Ectodermal cell (in vitro differentiated cells): ENCODE measurements around the gene CECR2.

Experiments used
- H3K27ac ChIP-seq: 2 replicates; pipeline ENCODE4 v1.7.0; 2013; ENCODE audit warnings: mild to moderate bottlenecking, low read depth, low read length; ENCODE audit not compliant: insufficient read depth, poor library complexity, severe bottlenecking
- H3K27me3 ChIP-seq: 2 replicates; pipeline ENCODE4 v1.7.0; 2013; ENCODE audit warnings: mild to moderate bottlenecking, low read length; ENCODE audit not compliant: insufficient read depth, control insufficient read depth, poor library complexity, severe bottlenecking
- H3K36me3 ChIP-seq: one replicate; pipeline ENCODE4 v1.7.0; 2013; ENCODE audit warnings: low read length; ENCODE audit not compliant: control insufficient read depth, insufficient read depth
- H3K4me1 ChIP-seq: one replicate; pipeline ENCODE4 v1.7.0; 2013; ENCODE audit warnings: low read length; ENCODE audit not compliant: control insufficient read depth, insufficient read depth
- H3K4me3 ChIP-seq: 2 replicates; pipeline ENCODE4 v1.7.0; 2013; ENCODE audit warnings: low read depth, low read length, control low read depth; ENCODE audit not compliant: insufficient read depth
- H3K9me3 ChIP-seq: 2 replicates; pipeline ENCODE4 v1.7.0; 2013; ENCODE audit warnings: mild to moderate bottlenecking, low read length, moderate library complexity; ENCODE audit not compliant: control insufficient read depth
- WGBS, 2 experiments: methylation state at CpG; one replicate each; pipeline ENCODE4 v1.1.7; 2013; ENCODE audit warnings: missing lambda C conversion rate in 2 of 2; 5-methylcytosine and 5-hydroxymethylcytosine counted together

Gene CECR2

DNA sequence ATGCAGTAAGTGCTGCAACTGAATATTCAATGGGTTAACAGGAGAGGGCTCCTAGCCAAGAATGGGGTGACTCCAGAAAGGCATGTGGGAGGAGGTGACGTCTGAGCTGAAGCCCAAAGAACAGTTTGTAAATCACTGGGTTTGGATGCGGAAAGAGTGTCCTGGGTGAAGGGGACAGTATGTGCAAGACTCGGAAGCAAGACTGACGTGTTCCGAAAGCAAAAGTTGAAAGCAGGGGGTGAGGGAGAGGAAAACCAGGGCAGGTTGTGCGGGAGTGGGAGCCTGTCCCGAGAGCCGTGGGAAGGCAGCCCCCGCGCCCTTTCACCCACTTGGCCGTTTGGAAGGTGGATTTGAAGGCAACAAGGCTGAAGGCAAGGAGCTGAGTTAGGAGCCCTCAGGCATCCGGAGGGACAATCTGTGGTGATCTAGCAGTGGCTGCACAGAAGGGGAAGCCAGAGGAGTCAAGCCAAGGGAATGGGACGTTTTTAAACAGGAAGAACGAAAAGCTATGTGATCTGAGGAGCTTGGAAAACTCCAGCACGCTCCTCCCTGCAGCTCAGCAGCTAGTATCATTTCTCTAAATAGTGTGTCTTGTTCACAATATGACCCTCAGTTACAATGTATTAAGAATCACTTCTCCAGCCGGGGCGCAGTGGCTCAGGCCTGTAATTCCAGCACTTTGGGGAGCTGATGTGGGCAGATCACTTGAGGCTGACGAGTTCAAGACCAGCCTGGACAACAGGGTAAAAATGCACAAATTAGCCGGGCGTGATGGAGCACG, 201.8 kb downstream of the CECR2 start:
- Histone ChIP-seq H3K27ac (no peak overlapping the region), H3K4me3 (no peak overlapping the region), H3K36me3 (no peaks in the 10 kb centered on the region), H3K27me3 (no peaks in the 10 kb centered on the region), H3K4me1 (peaks cover 8% of the 10 kb centered on the region), H3K9me3 (no peaks in the 10 kb centered on the region)
- WGBS, 2 experiments, result 86 to 87% methylated on average over 21 of the region's 21 CpGs

GRCh38 chr22:17575151-17575550, 205.9 kb downstream of the CECR2 start:
- Histone ChIP-seq H3K4me3 (no peak overlapping the region), H3K4me1 (peaks cover 2% of the 10 kb centered on the region), H3K27ac (no peak overlapping the region), H3K9me3 (no peaks in the 10 kb centered on the region), H3K36me3 (no peaks in the 10 kb centered on the region), H3K27me3 (no peaks in the 10 kb centered on the region)
- WGBS, 2 experiments, result 96 to 100% methylated on average over 3 to 5 of the region's 5 CpGs

GRCh38 chr22:17575681-17576080, 206.4 kb downstream of the CECR2 start:
- H3K9me3 ChIP-seq, result no peaks in the 10 kb centered on the region
- no peak overlapping the region for H3K27ac ChIP-seq
- no peak overlapping the region for H3K4me3 ChIP-seq
- WGBS, 2 experiments, result 90 to 92% methylated on average over 4 of the region's 4 CpGs
- H3K36me3 ChIP-seq, result no peaks in the 10 kb centered on the region
- H3K27me3 ChIP-seq, result no peaks in the 10 kb centered on the region
- H3K4me1 ChIP-seq, result peaks cover 4% of the 10 kb centered on the region

GRCh38 chr22:17576470-17576869, 207.2 kb downstream of the CECR2 start:
- 81 to 83% methylated on average over 6 of the region's 6 CpGs for WGBS, 2 experiments
- Histone ChIP-seq H3K9me3 (no peaks in the 10 kb centered on the region), H3K36me3 (no peaks in the 10 kb centered on the region), H3K4me3 (no peak overlapping the region), H3K27me3 (no peaks in the 10 kb centered on the region), H3K27ac (no peak overlapping the region), H3K4me1 (peaks cover 9% of the 10 kb centered on the region)

DNA sequence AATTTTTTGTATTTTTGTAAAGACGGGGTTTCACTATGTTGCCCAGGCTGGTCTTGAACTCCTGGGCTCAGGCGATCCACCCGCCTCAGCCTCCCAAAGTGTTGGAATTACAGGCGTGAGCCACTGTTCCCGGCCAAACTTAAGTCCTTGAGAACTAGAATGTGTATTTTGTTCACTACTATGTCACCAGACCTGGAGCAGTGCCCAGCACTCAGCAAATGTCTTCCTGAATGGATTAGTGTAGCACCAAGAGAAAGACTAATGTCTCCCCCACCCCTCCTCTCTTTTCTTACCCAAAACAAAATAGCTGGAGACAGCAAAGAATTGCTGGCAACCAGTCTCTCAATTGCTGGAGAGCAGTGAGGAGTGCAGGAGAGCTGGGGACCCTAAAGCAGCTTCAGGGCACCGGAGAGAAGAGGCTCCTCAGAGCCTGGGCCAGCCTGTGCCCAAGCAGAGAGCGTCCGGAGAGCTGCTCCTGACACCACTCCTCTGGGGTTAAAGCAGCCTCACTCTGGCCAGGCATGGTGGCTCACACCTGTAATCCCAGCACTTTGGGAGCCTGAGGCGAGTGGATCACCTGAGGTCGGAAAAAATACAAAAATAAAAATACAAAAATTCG, 209.0 kb downstream of the CECR2 start:
- no peaks in the 10 kb centered on the region for H3K36me3 ChIP-seq
- H3K4me1 ChIP-seq, result peaks cover 9% of the 10 kb centered on the region
- H3K27me3 ChIP-seq, result no peaks in the 10 kb centered on the region
- no peaks in the 10 kb centered on the region for H3K9me3 ChIP-seq
- no peak overlapping the region for H3K27ac ChIP-seq
- H3K4me3 ChIP-seq, result no peak overlapping the region
- 93 to 94% methylated on average over 11 of the region's 11 CpGs for WGBS, 2 experiments

GRCh38 chr22:17579535-17579981, 210.3 kb downstream of the CECR2 start:
- WGBS, 2 experiments, result 94 to 96% methylated on average over 14 of the region's 14 CpGs
- no peak overlapping the region for H3K27ac ChIP-seq
- H3K27me3 ChIP-seq, result no peaks in the 10 kb centered on the region
- no peaks in the 10 kb centered on the region for H3K36me3 ChIP-seq
- no peak overlapping the region for H3K4me3 ChIP-seq
- H3K4me1 ChIP-seq, result peaks cover 9% of the 10 kb centered on the region
- no peaks in the 10 kb centered on the region for H3K9me3 ChIP-seq

- H3K27me3 ChIP-seq, result no peaks in the 10 kb centered on the region
- H3K4me1 ChIP-seq, result peaks cover 9% of the 10 kb centered on the region
- no peaks in the 10 kb centered on the region for H3K9me3 ChIP-seq
- WGBS, 2 experiments, result 60 to 62% methylated on average over 15 of the region's 15 CpGs
- no peak overlapping the region for H3K27ac ChIP-seq
- H3K4me3 ChIP-seq, result no peak overlapping the region
- no peaks in the 10 kb centered on the region for H3K36me3 ChIP-seq
Observed at GRCh38 chr22:17580441-17581031, 211.3 kb downstream of the CECR2 start.

DNA sequence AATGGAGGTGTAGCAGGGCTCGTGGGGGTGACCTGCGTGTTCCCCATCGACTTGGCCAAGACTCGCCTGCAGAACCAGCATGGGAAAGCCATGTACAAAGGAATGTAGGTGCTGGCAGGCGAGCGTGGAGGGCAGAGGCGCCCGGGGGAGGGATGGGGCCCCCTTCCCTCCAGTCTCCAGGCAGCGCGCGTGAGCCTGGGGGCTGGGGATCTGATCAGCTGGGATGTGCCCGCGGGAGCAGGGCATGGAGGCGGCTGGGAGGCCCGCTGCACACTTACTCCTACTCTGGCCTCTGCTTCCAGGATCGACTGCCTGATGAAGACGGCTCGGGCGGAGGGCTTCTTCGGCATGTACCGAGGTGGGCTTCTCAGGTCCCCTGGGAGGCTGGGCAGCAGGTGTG, 211.8 kb downstream of the CECR2 start:
- H3K27ac ChIP-seq, result no peak overlapping the region
- H3K4me1 ChIP-seq, result peaks cover 9% of the 10 kb centered on the region
- 94 to 95% methylated on average over 21 of the region's 21 CpGs for WGBS, 2 experiments
- no peaks in the 10 kb centered on the region for H3K27me3 ChIP-seq
- no peak overlapping the region for H3K4me3 ChIP-seq
- H3K9me3 ChIP-seq, result no peaks in the 10 kb centered on the region
- H3K36me3 ChIP-seq, result no peaks in the 10 kb centered on the region

- no peaks in the 10 kb centered on the region for H3K9me3 ChIP-seq
- no peaks in the 10 kb centered on the region for H3K36me3 ChIP-seq
- H3K27me3 ChIP-seq, result no peaks in the 10 kb centered on the region
- H3K27ac ChIP-seq, result no peak overlapping the region
- peaks cover 9% of the 10 kb centered on the region for H3K4me1 ChIP-seq
- no peak overlapping the region for H3K4me3 ChIP-seq
- 94 to 95% methylated on average over 17 of the region's 17 CpGs for WGBS, 2 experiments
Observed at GRCh38 chr22:17581631-17582030, 212.4 kb downstream of the CECR2 start.

DNA sequence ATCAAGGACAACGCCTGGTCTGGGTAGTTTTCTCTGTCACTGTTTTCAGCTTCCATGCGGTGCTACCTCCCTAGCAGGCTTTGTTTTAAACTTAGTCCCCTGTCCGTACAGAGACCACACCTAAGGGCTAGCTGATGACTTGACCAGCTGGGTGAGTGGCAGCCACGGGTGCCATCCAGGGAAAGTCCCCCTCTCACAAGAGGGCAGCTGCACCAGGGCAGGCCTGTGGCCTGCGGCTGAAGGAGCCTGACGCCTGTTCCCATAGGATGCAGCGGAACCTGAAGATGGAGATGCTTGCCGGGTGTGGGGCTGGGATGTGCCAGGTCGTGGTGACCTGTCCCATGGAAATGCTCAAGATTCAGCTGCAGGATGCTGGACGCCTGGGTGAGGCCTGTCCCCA, 213.9 kb downstream of the CECR2 start:
- 90 to 92% methylated on average over 10 of the region's 10 CpGs for WGBS, 2 experiments

More for the DNA sequence above, 213.9 kb downstream of the CECR2 start:
- H3K27me3 ChIP-seq, result no peaks in the 10 kb centered on the region
- no peak overlapping the region for H3K4me3 ChIP-seq
- H3K27ac ChIP-seq, result no peak overlapping the region
- H3K36me3 ChIP-seq, result no peaks in the 10 kb centered on the region
- no peaks in the 10 kb centered on the region for H3K9me3 ChIP-seq
- H3K4me1 ChIP-seq, result peaks cover 9% of the 10 kb centered on the region
